Small intestine (tissue), 7 donors: Measurements from ENCODE around the gene CSRNP3. TPM values are rescaled to one million over a fixed set of nuclear protein-coding genes. Genes with fewer than 3 reads are reported as not detected.

Source experiments
- DNase-seq, 2 donors: peaks; one replicate each; pipeline versions ENCODE4 v3.0.0 to v3.0.0-alpha.2; 2013
- FAIRE-seq: peaks from 2 replicates; lab custom pipeline; 2012; peaks lifted over from hg19 to GRCh38; lab: Jason Lieb, UNC
- H3K27ac ChIP-seq, 3 donors: one replicate each; pipeline ENCODE4 v1.5.1; 2013; ENCODE audit warnings: low read length in 2 of 3, mild to moderate bottlenecking in 2 of 3, control low read depth in 1 of 3, inconsistent platforms in 1 of 3, low read depth in 1 of 3, moderate library complexity in 1 of 3
- H3K27me3 ChIP-seq, 3 donors: one replicate each; pipeline ENCODE4 v1.6.1; 2013; ENCODE audit warnings: low read length in 3 of 3, inconsistent platforms in 1 of 3; ENCODE audit not compliant: control insufficient read depth in 3 of 3, insufficient read depth in 3 of 3
- H3K36me3 ChIP-seq, 3 donors: one replicate each; pipeline ENCODE4 v1.6.1; 2013; ENCODE audit warnings: low read length in 3 of 3, inconsistent platforms in 1 of 3, low read depth in 1 of 3, mild to moderate bottlenecking in 1 of 3, moderate library complexity in 1 of 3; ENCODE audit not compliant: control insufficient read depth in 3 of 3, insufficient read depth in 2 of 3
- H3K4me1 ChIP-seq, 3 donors: one replicate each; pipeline ENCODE4 v1.6.1; 2013; ENCODE audit warnings: low read length in 2 of 3, inconsistent platforms in 1 of 3, low read depth in 1 of 3, mild to moderate bottlenecking in 1 of 3, moderate library complexity in 1 of 3; ENCODE audit not compliant: control insufficient read depth in 3 of 3, insufficient read depth in 2 of 3
- H3K4me3 ChIP-seq, 3 donors: one replicate each; pipeline ENCODE4 v1.5.1; 2013; ENCODE audit warnings: low read length in 3 of 3, control low read depth in 1 of 3, inconsistent platforms in 1 of 3, low read depth in 1 of 3, mild to moderate bottlenecking in 1 of 3, moderate library complexity in 1 of 3
- H3K9me3 ChIP-seq, 2 donors: one replicate each; pipeline ENCODE4 v1.6.1; 2013; ENCODE audit warnings: low read depth in 1 of 2, low read length in 1 of 2; ENCODE audit not compliant: control insufficient read depth in 2 of 2, insufficient read depth in 1 of 2
- WGBS, 3 donors: extraction: QIAGEN DNeasy Blood & Tissue Kit; methylation state at CpG; one replicate each; pipeline ENCODE4 v1.1.7; 2013; 5-methylcytosine and 5-hydroxymethylcytosine counted together
- polyA plus RNA-seq, 4 donors: library from polyadenylated mRNA; stranded (reverse) in 3 of 4; unstranded in 1 of 4; fragments of 200-250 nt in 3 of 4; fragments of 120-200 nt in 1 of 4; gene quantifications; one replicate each; pipeline versions ENCODE4 v1.2.1 to v1.2.3, GENCODE V29; 2013
- donor health status: healthy with polysubstance abuse.
- donor health status: control.
- donor health status: control.
- donor health status: Bipolar disorder and iron deficiency.
- donor health status: healthy.

The CSRNP3 gene
- polyA plus RNA-seq, 4 donors, result under 0.01 to 3.7 (median 0.56) TPM

DNA sequence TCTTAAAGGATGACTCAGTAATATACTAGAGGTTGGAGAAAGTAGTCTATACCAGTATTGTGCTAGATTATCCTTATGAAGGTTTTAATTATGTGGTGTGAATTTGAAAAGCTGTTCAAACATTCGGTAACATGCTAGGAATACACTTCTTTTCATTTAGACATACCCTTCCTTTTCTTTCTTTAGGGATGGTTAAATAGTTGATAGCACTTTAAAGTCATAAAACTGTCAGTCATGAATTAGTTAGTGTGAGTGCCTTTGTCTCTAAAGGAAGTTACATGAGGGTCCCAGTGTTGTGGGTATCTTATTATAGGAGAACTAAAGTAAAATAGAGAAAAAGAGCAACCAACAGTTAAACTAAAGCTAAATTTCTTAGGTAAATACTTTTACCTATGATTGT is 149.3 kb downstream of the CSRNP3 start:
- Histone ChIP-seq H3K4me1 (no peaks in the 10 kb centered on the region), H3K4me3 (no peak overlapping the region), H3K9me3 (peaks cover 0 to 9% of the 10 kb centered on the region in 2 donors), H3K36me3 (peaks cover 0 to 3% (median 0%) of the 10 kb centered on the region in 3 donors), H3K27me3 (no peaks in the 10 kb centered on the region), H3K27ac (no peak overlapping the region)
- FAIRE-seq, result no peak
- no peak for DNase-seq
- 71 to 92% (median 72%) methylated on average over 1 of the region's 1 CpG for WGBS, 3 donors

GRCh38 chr2:165621086-165621560 is 151.6 kb downstream of the CSRNP3 start:
- no peaks in the 10 kb centered on the region for H3K4me1 ChIP-seq
- 30 to 52% (median 35%) methylated on average over 5 of the region's 5 CpGs for WGBS, 3 donors
- H3K4me3 ChIP-seq, result no peak overlapping the region
- H3K27me3 ChIP-seq, result no peaks in the 10 kb centered on the region
- H3K36me3 ChIP-seq, result peaks cover 0 to 3% (median 0%) of the 10 kb centered on the region in 3 donors
- H3K27ac ChIP-seq, result no peak overlapping the region
- H3K9me3 ChIP-seq, result peaks cover 0 to 9% of the 10 kb centered on the region in 2 donors
- DNase-seq, result peak in 1 of 2 donors; percentile 17
- no peak for FAIRE-seq

DNA sequence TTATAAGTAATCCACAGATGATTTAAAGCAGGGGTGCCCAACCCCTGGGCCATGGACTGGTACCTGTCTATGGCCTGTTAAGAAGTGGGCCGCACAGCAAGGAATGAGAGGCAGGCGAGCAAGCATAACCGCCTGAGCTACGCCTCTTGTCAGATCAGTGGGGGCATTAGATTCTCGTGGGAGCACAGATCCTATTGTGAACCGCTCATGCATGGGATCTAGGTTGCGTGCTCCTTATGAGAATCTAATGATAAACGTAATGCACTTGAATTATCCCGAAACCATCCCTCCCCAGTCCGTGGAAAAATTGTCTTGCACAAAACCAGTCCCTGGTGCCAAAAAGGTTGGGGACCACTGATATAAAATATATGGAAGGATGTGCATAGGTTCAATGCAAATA is 153.7 kb downstream of the CSRNP3 start:
- no peak overlapping the region for H3K27ac ChIP-seq
- H3K36me3 ChIP-seq, result no peaks in the 10 kb centered on the region
- H3K4me3 ChIP-seq, result no peak overlapping the region
- no peaks in the 10 kb centered on the region for H3K27me3 ChIP-seq
- no peak for DNase-seq
- no peak for FAIRE-seq
- peaks cover 0 to 4% (median 0%) of the 10 kb centered on the region in 3 donors for H3K4me1 ChIP-seq
- WGBS, 3 donors, result 92 to 96% (median 95%) methylated on average over 10 of the region's 10 CpGs
- H3K9me3 ChIP-seq, result no peaks in the 10 kb centered on the region

GRCh38 chr2:165623783-165624469 is 154.4 kb downstream of the CSRNP3 start:
- FAIRE-seq, result no peak

DNA sequence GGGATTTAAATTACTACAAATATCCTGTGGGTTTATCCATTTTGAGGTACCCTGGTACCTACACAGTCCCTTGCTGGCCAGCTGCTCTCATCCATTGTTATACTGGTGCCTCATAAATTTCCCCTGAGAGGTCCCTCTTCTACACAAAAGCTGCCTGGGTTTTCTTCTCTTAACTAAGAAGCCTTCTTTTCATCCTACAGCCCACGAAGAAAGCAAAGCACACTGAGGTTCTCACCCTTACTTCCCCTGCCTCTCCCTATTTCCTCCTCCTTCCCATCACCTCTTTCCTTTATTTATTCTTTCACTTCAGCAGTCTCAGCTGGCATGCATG is 154.9 kb downstream of the CSRNP3 start:
- H3K4me1 ChIP-seq, result peaks cover 0 to 4% (median 0%) of the 10 kb centered on the region in 3 donors
- H3K27ac ChIP-seq, result no peak overlapping the region
- DNase-seq (no peak), FAIRE-seq (no peak)
- H3K9me3 ChIP-seq, result no peaks in the 10 kb centered on the region
- H3K27me3 ChIP-seq, result no peaks in the 10 kb centered on the region
- no peaks in the 10 kb centered on the region for H3K36me3 ChIP-seq
- no peak overlapping the region for H3K4me3 ChIP-seq
- WGBS, 3 donors, result 58 to 75% (median 64%) methylated on average over 1 of the region's 1 CpG

More at GRCh38 chr2:165623783-165624469, 154.4 kb downstream of the CSRNP3 start:
- H3K4me1 ChIP-seq, result peaks cover 0 to 4% (median 0%) of the 10 kb centered on the region in 3 donors
- no peaks in the 10 kb centered on the region for H3K27me3 ChIP-seq
- no peak overlapping the region for H3K27ac ChIP-seq
- 80 to 90% (median 84%) methylated on average over 6 of the region's 6 CpGs for WGBS, 3 donors
- H3K9me3 ChIP-seq, result no peaks in the 10 kb centered on the region
- DNase-seq, result no peak
- no peaks in the 10 kb centered on the region for H3K36me3 ChIP-seq
- H3K4me3 ChIP-seq, result no peak overlapping the region

DNA sequence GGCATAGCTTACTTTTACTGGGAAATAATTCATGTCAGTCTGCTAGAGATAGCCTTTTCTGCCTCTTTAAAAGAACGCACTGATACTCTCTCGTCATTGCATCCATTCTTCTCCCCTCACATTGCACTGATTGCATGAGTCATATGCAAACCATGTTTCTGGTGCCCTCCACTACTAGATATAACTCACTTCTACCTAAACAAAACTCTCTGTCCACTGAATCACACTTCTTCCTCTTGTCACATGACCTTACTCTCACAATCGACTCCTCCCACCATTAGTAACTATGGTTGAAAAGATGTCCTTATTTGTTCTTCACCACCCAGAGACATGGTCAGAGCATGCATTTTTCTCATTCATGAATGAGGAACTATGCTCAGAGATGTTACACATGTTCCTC is 158.0 kb downstream of the CSRNP3 start:
- WGBS, 3 donors, result 86 to 96% (median 94%) methylated on average over 3 of the region's 3 CpGs
- Histone ChIP-seq H3K9me3 (no peaks in the 10 kb centered on the region), H3K36me3 (no peaks in the 10 kb centered on the region), H3K4me1 (peaks cover 0 to 4% (median 0%) of the 10 kb centered on the region in 3 donors), H3K4me3 (no peak overlapping the region), H3K27me3 (no peaks in the 10 kb centered on the region), H3K27ac (no peak overlapping the region)
- FAIRE-seq (no peak), DNase-seq (no peak)

GRCh38 chr2:165629776-165630175 is 160.3 kb downstream of the CSRNP3 start:
- no peak for DNase-seq
- 77 to 88% (median 82%) methylated on average over 2 of the region's 2 CpGs for WGBS, 3 donors
- no peak overlapping the region for H3K4me3 ChIP-seq
- H3K4me1 ChIP-seq, result peaks cover 0 to 4% (median 0%) of the 10 kb centered on the region in 3 donors
- FAIRE-seq, result no peak
- H3K27me3 ChIP-seq, result no peaks in the 10 kb centered on the region
- H3K27ac ChIP-seq, result no peak overlapping the region
- no peaks in the 10 kb centered on the region for H3K9me3 ChIP-seq
- peaks cover 0 to under 1% (median 0%) of the 10 kb centered on the region in 3 donors for H3K36me3 ChIP-seq

DNA sequence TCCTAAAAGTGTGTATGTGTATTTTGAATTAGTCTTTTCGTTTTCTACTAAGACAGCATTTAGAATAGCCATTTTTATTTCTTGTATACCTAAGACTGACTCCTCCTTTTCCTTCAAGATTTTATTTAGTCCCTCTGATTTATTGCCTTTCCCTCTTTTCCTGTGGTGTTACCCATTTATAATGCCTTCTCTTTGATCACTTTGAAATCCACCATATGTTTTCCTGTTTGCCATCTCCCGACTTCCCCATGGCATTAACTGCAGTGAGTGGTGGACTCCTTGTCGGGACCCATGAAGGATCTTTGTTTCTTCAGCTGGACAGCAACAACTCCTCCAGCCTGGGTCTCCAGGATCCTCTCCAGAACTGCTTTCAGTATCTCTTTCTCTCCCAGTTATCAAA is 160.7 kb downstream of the CSRNP3 start:
- FAIRE-seq (no peak), DNase-seq (no peak)
- WGBS, 3 donors, result 74 to 88% (median 79%) methylated on average over 3 of the region's 3 CpGs
- H3K36me3 ChIP-seq, result peaks cover 0 to 3% (median 0%) of the 10 kb centered on the region in 3 donors
- no peaks in the 10 kb centered on the region for H3K9me3 ChIP-seq
- no peaks in the 10 kb centered on the region for H3K27me3 ChIP-seq
- H3K27ac ChIP-seq, result no peak overlapping the region
- peaks cover 0 to 4% (median 0%) of the 10 kb centered on the region in 3 donors for H3K4me1 ChIP-seq
- no peak overlapping the region for H3K4me3 ChIP-seq
